CD4-positive, alpha-beta T cell (primary cell): ENCODE measurements around the gene LRRC26. TPM values are rescaled to one million over a fixed set of nuclear protein-coding genes. Genes with fewer than 3 reads are reported as not detected.
A peak's percentile ranks its signal among the peaks of the same experiment; 100 is the strongest.

Experiments used
- ATAC-seq: fragments of 200-7000 bp; cut with Tn5 transposase; one replicate; pipeline ENCODE4 v1.10.0; 2022; ENCODE audit warnings: mild to moderate bottlenecking; ENCODE audit not compliant: poor library complexity
- CTCF ChIA-PET: fragments of 350-600 bp; sonication (Branson Sonifier 250); formaldehyde crosslinking; loops from one replicate; lab custom pipeline; 2021; ENCODE audit warnings: antibody characterized with exemption, inconsistent platforms; lab: Charles Lee
- POLR2A ChIA-PET: fragments of 350-600 bp; sonication (Branson Sonifier 250); formaldehyde crosslinking; loops from one replicate; lab custom pipeline; 2021; ENCODE audit warnings: antibody characterized with exemption, inconsistent platforms; lab: Charles Lee
- DNase-seq, 14 experiments: peaks; one replicate each; pipeline ENCODE4 v3.0.0-alpha.2; 2013 to 2020; ENCODE audit warnings: mixed read lengths in 2 of 14
- H3K27ac ChIP-seq, 2 donors: one replicate each; pipeline versions ENCODE4 v1.5.1 to v1.7.0; 2013; ENCODE audit warnings: low read length in 2 of 2, low read depth in 1 of 2, mild to moderate bottlenecking in 1 of 2
- H3K27me3 ChIP-seq, 2 experiments: 1 replicate in 1 of 2; 2 replicates in 1 of 2; pipeline versions ENCODE4 v1.6.1 to v1.7.0; 2013; ENCODE audit warnings: low read length in 2 of 2, control low read depth in 1 of 2, mild to moderate bottlenecking in 1 of 2, moderate library complexity in 1 of 2; ENCODE audit not compliant: insufficient read depth in 2 of 2, control insufficient read depth in 1 of 2
- H3K36me3 ChIP-seq: one replicate; pipeline ENCODE4 v1.6.1; 2013; ENCODE audit warnings: low read length, control low read depth; ENCODE audit not compliant: insufficient read depth
- H3K4me1 ChIP-seq: one replicate; pipeline ENCODE4 v1.6.1; 2013; ENCODE audit warnings: low read length, control low read depth; ENCODE audit not compliant: insufficient read depth
- H3K4me3 ChIP-seq: one replicate; pipeline ENCODE4 v1.5.1; 2013; ENCODE audit warnings: mild to moderate bottlenecking, low read length, moderate library complexity
- H3K9me3 ChIP-seq, 2 experiments: 1 replicate in 1 of 2; 2 replicates in 1 of 2; pipeline versions ENCODE4 v1.6.1 to v1.7.0; 2013; ENCODE audit warnings: low read length in 2 of 2, mild to moderate bottlenecking in 2 of 2, control low read depth in 1 of 2, moderate library complexity in 1 of 2; ENCODE audit not compliant: control insufficient read depth in 1 of 2, insufficient read depth in 1 of 2
- H3K27ac Mint-ChIP-seq: one replicate; pipeline ENCODE4 v1.8.0; 2020; ENCODE audit warnings: mixed read lengths
- H3K27me3 Mint-ChIP-seq: one replicate; pipeline ENCODE4 v1.8.0; 2021; ENCODE audit warnings: mixed read lengths
- H3K36me3 Mint-ChIP-seq: one replicate; pipeline ENCODE4 v1.8.0; 2021; ENCODE audit warnings: low read depth, mixed read lengths
- H3K4me1 Mint-ChIP-seq: one replicate; pipeline ENCODE4 v1.8.0; 2021; ENCODE audit warnings: low read depth, mixed read lengths
- H3K4me3 Mint-ChIP-seq: one replicate; pipeline ENCODE4 v1.8.0; 2020; ENCODE audit warnings: mild to moderate bottlenecking, mixed read lengths
- H3K9me3 Mint-ChIP-seq: one replicate; pipeline ENCODE4 v1.8.0; 2020; ENCODE audit warnings: mixed read lengths
- CTCF ChIP-seq: fragments of 200-600 bp; IDR thresholded peaks from one replicate; pipeline ENCODE4 v1.8.0; 2022; ENCODE audit warnings: antibody characterized with exemption, mild to moderate bottlenecking
- intact Hi-C, 2 experiments: fragments of 100-400 bp; cut with DNase I in 1 of 2; cut with micrococcal nuclease in 1 of 2; formaldehyde crosslinking; loops; one replicate each; pipeline versions ENCODE4 v1.15.1 to v1.9.0; 2023 to 2025; cut with DNase I, micrococcal nuclease
- total RNA-seq, 174 experiments: library from RNA in 2 of 174; stranded (reverse) in 2 of 174; gene quantifications; one replicate each; pipeline ENCODE4 v1.2.3 and lab custom pipeline; 2021 to 2026

Gene LRRC26
- total RNA-seq, 2 experiments from 2014 or later: not detected

GRCh38 chr9:137190315-137190856 is 20.5 kb upstream of the LRRC26 start:
- no peaks in the 10 kb centered on the region for H3K9me3 Mint-ChIP-seq
- intact Hi-C loops: no loop called here
- H3K27ac Mint-ChIP-seq: peak overlapping the region; percentile 67
- H3K4me3 Mint-ChIP-seq: peak overlapping the region; percentile 94
- H3K36me3 Mint-ChIP-seq: peaks cover 37% of the 10 kb centered on the region
- no peaks in the 10 kb centered on the region for H3K27me3 Mint-ChIP-seq
- Histone ChIP-seq H3K27me3 (no peaks in the 10 kb centered on the region), H3K27ac (peak overlapping the region in 1 of 2 donors; percentile 86), H3K4me1 (peaks cover 46% of the 10 kb centered on the region), H3K4me3 (no peak overlapping the region), H3K36me3 (peaks cover 30% of the 10 kb centered on the region), H3K9me3 (no peaks in the 10 kb centered on the region)
- DNase-seq (no peak), ATAC-seq (no peak)
- POLR2A ChIA-PET: interaction anchor here (1.3 to 3.5 kb wide), 3 partner anchors 33 to 50 kb away, joined by 3 to 22 read pairs (median 17); partner anchors contain the start of genes RNF208 and TUBB4B
- CTCF ChIA-PET: interaction anchor here (1.2 to 2.8 kb wide), 3 partner anchors 10 to 155 kb away, joined by 3 to 9 read pairs (median 6); partner anchors contain the start of gene TPRN
- TF ChIP-seq CTCF: no peak
- peaks cover 25% of the 10 kb centered on the region for H3K4me1 Mint-ChIP-seq

GRCh38 chr9:137189297-137190295 is 19.7 kb upstream of the LRRC26 start:
- Histone ChIP-seq H3K4me3 (peak overlapping the region; percentile 100), H3K9me3 (no peaks in the 10 kb centered on the region), H3K36me3 (peaks cover 34% of the 10 kb centered on the region), H3K27ac (peak overlapping the region; percentile 85 to 86), H3K27me3 (no peaks in the 10 kb centered on the region), H3K4me1 (peaks cover 50% of the 10 kb centered on the region)
- Mint-ChIP-seq H3K36me3 (peaks cover 39% of the 10 kb centered on the region), H3K27ac (peak overlapping the region; percentile 79), H3K9me3 (no peaks in the 10 kb centered on the region), H3K4me1 (peaks cover 25% of the 10 kb centered on the region), H3K27me3 (no peaks in the 10 kb centered on the region), H3K4me3 (peak overlapping the region; percentile 94)
- ATAC-seq: no peak
- CTCF ChIA-PET: interaction anchor here (0.7 to 2.8 kb wide), 11 partner anchors 11 to 165 kb away, joined by 3 to 14 read pairs (median 4); partner anchors contain the start of genes RNF224, TPRN and TUBB4B
- intact Hi-C loops: loop anchor here (1.0 to 5.0 kb wide), 4 partner anchors 9 to 61 kb away; partner anchors contain the start of gene RNF208 (in 1 of the 2)
- no peak for TF ChIP-seq CTCF
- POLR2A ChIA-PET: interaction anchor here (0.9 to 3.5 kb wide), 12 partner anchors 7 to 462 kb away, joined by 3 to 39 read pairs (median 8); partner anchors contain the start of genes MAN1B1, NELFB, RNF208 and TPRN
- no peak for DNase-seq
